Small intestine (tissue), 7 donors: Measurements from ENCODE around the gene GNAI3. TPM values are rescaled to one million over a fixed set of nuclear protein-coding genes. Genes with fewer than 3 reads are reported as not detected.
"Not testable (repeated sequence)": the region's sequence is repeated elsewhere in the genome, so short reads cannot be mapped to it uniquely, and the experiment has no call there.

Experiments
- DNase-seq, 2 donors: peaks; one replicate each; pipeline versions ENCODE4 v3.0.0 to v3.0.0-alpha.2; 2013
- FAIRE-seq: peaks from 2 replicates; lab custom pipeline; 2012; peaks lifted over from hg19 to GRCh38; lab: Jason Lieb, UNC
- H3K27ac ChIP-seq, 3 donors: one replicate each; pipeline ENCODE4 v1.5.1; 2013; ENCODE audit warnings: low read length in 2 of 3, mild to moderate bottlenecking in 2 of 3, control low read depth in 1 of 3, inconsistent platforms in 1 of 3, low read depth in 1 of 3, moderate library complexity in 1 of 3
- H3K27me3 ChIP-seq, 3 donors: one replicate each; pipeline ENCODE4 v1.6.1; 2013; ENCODE audit warnings: low read length in 3 of 3, inconsistent platforms in 1 of 3; ENCODE audit not compliant: control insufficient read depth in 3 of 3, insufficient read depth in 3 of 3
- H3K36me3 ChIP-seq, 3 donors: one replicate each; pipeline ENCODE4 v1.6.1; 2013; ENCODE audit warnings: low read length in 3 of 3, inconsistent platforms in 1 of 3, low read depth in 1 of 3, mild to moderate bottlenecking in 1 of 3, moderate library complexity in 1 of 3; ENCODE audit not compliant: control insufficient read depth in 3 of 3, insufficient read depth in 2 of 3
- H3K4me1 ChIP-seq, 3 donors: one replicate each; pipeline ENCODE4 v1.6.1; 2013; ENCODE audit warnings: low read length in 2 of 3, inconsistent platforms in 1 of 3, low read depth in 1 of 3, mild to moderate bottlenecking in 1 of 3, moderate library complexity in 1 of 3; ENCODE audit not compliant: control insufficient read depth in 3 of 3, insufficient read depth in 2 of 3
- H3K4me3 ChIP-seq, 3 donors: one replicate each; pipeline ENCODE4 v1.5.1; 2013; ENCODE audit warnings: low read length in 3 of 3, control low read depth in 1 of 3, inconsistent platforms in 1 of 3, low read depth in 1 of 3, mild to moderate bottlenecking in 1 of 3, moderate library complexity in 1 of 3
- H3K9me3 ChIP-seq, 2 donors: one replicate each; pipeline ENCODE4 v1.6.1; 2013; ENCODE audit warnings: low read depth in 1 of 2, low read length in 1 of 2; ENCODE audit not compliant: control insufficient read depth in 2 of 2, insufficient read depth in 1 of 2
- WGBS, 3 donors: extraction: QIAGEN DNeasy Blood & Tissue Kit; methylation state at CpG; one replicate each; pipeline ENCODE4 v1.1.7; 2013; 5-methylcytosine and 5-hydroxymethylcytosine counted together
- polyA plus RNA-seq, 4 donors: library from polyadenylated mRNA; stranded (reverse) in 3 of 4; unstranded in 1 of 4; fragments of 200-250 nt in 3 of 4; fragments of 120-200 nt in 1 of 4; gene quantifications; one replicate each; pipeline versions ENCODE4 v1.2.1 to v1.2.3, GENCODE V29; 2013
- donor health status: healthy with polysubstance abuse.
- donor health status: control.
- donor health status: control.
- donor health status: Bipolar disorder and iron deficiency.
- donor health status: healthy.

Gene GNAI3
- polyA plus RNA-seq, 4 donors: 3.0 to 7.4 (median 4.1) TPM

GRCh38 chr1:109660691-109661026 is 112.2 kb downstream of the GNAI3 start:
- not testable (repeated sequence) for H3K9me3 ChIP-seq, H3K27me3 ChIP-seq, H3K27ac ChIP-seq, DNase-seq, FAIRE-seq, H3K4me3 ChIP-seq
- Histone ChIP-seq H3K4me1 (peaks cover 0 to 16% (median 1%) of the 10 kb centered on the region in 3 donors), H3K36me3 (peaks cover 4 to 45% (median 7%) of the 10 kb centered on the region in 3 donors)
- WGBS, 3 donors: 60 to 91% (median 70%) methylated on average over 2 to 3 of the region's 4 CpGs

GRCh38 chr1:109661391-109661790 is 113.0 kb downstream of the GNAI3 start:
- WGBS, 3 donors: 72 to 86% (median 80%) methylated on average over 2 of the region's 2 CpGs
- H3K27ac ChIP-seq: no peak overlapping the region
- H3K27me3 ChIP-seq: no peaks in the 10 kb centered on the region
- H3K4me1 ChIP-seq: peaks cover 0 to 15% (median 1%) of the 10 kb centered on the region in 3 donors
- DNase-seq (no peak), FAIRE-seq (no peak)
- H3K36me3 ChIP-seq: peaks cover 4 to 45% (median 7%) of the 10 kb centered on the region in 3 donors
- no peaks in the 10 kb centered on the region for H3K9me3 ChIP-seq
- H3K4me3 ChIP-seq: no peak overlapping the region

DNA sequence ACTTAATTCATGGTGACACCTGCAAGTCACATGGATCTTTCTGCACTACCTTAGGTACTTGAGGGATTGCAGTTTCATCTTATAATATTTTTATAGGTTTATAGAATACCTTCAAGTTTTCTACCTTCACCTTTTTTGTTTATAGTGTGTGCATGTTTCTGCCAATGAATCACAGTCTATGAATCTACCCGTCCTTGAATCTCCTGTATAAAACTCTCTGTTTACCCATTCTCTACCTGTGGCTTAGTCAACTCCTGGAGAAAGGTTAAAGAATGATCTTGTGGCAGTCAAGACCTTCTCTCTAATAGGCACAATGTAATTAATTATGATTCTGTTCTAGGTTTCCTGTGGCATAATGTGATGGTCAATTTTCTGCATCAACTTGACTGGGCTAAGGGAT is 116.3 kb downstream of the GNAI3 start:
- Histone ChIP-seq H3K27ac (no peak overlapping the region), H3K4me3 (no peak overlapping the region), H3K36me3 (peaks cover under 1 to 27% (median 4%) of the 10 kb centered on the region in 3 donors), H3K4me1 (peaks cover 0 to 6% (median 2%) of the 10 kb centered on the region in 3 donors), H3K27me3 (no peaks in the 10 kb centered on the region), H3K9me3 (no peaks in the 10 kb centered on the region)
- DNase-seq (peak in 1 of 2 donors; percentile 0), FAIRE-seq (no peak)
- WGBS, 3 donors: 81 to 84% (median 84%) methylated on average over 1 of the region's 1 CpG

GRCh38 chr1:109667452-109668122 is 119.2 kb downstream of the GNAI3 start, which contains the start of gene GSTM2:
TSS of gene GSTM2 (plus strand) at chr1:109668057. CDS start at chr1:109668116, 59 bp downstream.
- Histone ChIP-seq H3K9me3 (no peaks in the 10 kb centered on the region), H3K4me1 (peaks cover 0 to 6% (median 2%) of the 10 kb centered on the region in 3 donors), H3K27ac (peak within 1 kb of the TSS in 1 of 3 donors; percentile 58), H3K36me3 (peaks cover 0 to 23% (median 0%) of the 10 kb centered on the region in 3 donors), H3K27me3 (no peaks in the 10 kb centered on the region), H3K4me3 (peak within 1 kb of the TSS in 2 of 3 donors; percentile 37 to 65)
- DNase-seq (peak; percentile 84 to 95), FAIRE-seq (no peak)
- 8 to 12% (median 11%) methylated on average over 22 of the region's 22 CpGs for WGBS, 3 donors

Other genes starting within 250 kb of the GNAI3 start
- gene MYBPHL, start 241.6 kb upstream of the GNAI3 start, polyA plus RNA-seq: 10 to 100 TPM in 1 of 4 donors, under 1 TPM in 1, not detected in 2; 0.16 to 24.1 TPM
- gene SORT1, start 150.7 kb upstream of the GNAI3 start, polyA plus RNA-seq: 10 to 100 TPM in 3 of 4 donors, 1 to 10 TPM in 1; 7.0 to 51.5 (median 23.6) TPM
- gene PSMA5, start 122.2 kb upstream of the GNAI3 start, polyA plus RNA-seq: 100 to 1,000 TPM in 3 of 4 donors, 10 to 100 TPM in 1; 99.3 to 113 (median 104) TPM
- under 1 TPM in 2 of 4 donors, not detected in 2; 0.65 to 0.67 TPM for gene SYPL2, start 82.1 kb upstream of the GNAI3 start, polyA plus RNA-seq
- gene ATXN7L2, start 64.7 kb upstream of the GNAI3 start, polyA plus RNA-seq: 1 to 10 TPM; 4.8 to 8.9 (median 6.2) TPM
- 1 to 10 TPM; 5.1 to 8.6 (median 7.2) TPM for gene CYB561D1, start 54.5 kb upstream of the GNAI3 start, polyA plus RNA-seq
- 1 to 10 TPM; 1.3 to 2.9 (median 2.2) TPM for gene AMIGO1, start 38.9 kb upstream of the GNAI3 start, polyA plus RNA-seq
- gene GPR61, start 8.7 kb upstream of the GNAI3 start, polyA plus RNA-seq: under 1 TPM in 2 of 4 donors, not detected in 2; 0.09 to 0.64 TPM
- under 1 TPM in 2 of 4 donors, not detected in 2; 0.04 to 0.28 TPM for gene GNAT2, start 71.0 kb downstream of the GNAI3 start, polyA plus RNA-seq
- gene AMPD2, start 71.2 kb downstream of the GNAI3 start, polyA plus RNA-seq: 10 to 100 TPM; 25.9 to 50.8 (median 35.2) TPM
- 100 to 1,000 TPM in 3 of 4 donors, 10 to 100 TPM in 1; 81.9 to 316 (median 206) TPM for gene GSTM4, start 107.5 kb downstream of the GNAI3 start, polyA plus RNA-seq
- 100 to 1,000 TPM in 1 of 4 donors, 10 to 100 TPM in 3; 29.4 to 170 (median 54.2) TPM for gene GSTM2, start 119.4 kb downstream of the GNAI3 start, polyA plus RNA-seq
- 100 to 1,000 TPM in 2 of 4 donors, 1 to 10 TPM in 1, under 1 TPM in 1; 0.97 to 175 (median 51.6) TPM for gene GSTM1, start 139.2 kb downstream of the GNAI3 start, polyA plus RNA-seq
- gene GSTM5, start 163.6 kb downstream of the GNAI3 start, polyA plus RNA-seq: 1 to 10 TPM in 3 of 4 donors, not detected in 1; 1.1 to 4.4 (median 3.0) TPM
- gene GSTM3, start 192.4 kb downstream of the GNAI3 start, polyA plus RNA-seq: 100 to 1,000 TPM in 2 of 4 donors, 10 to 100 TPM in 2; 71.6 to 169 (median 118) TPM
- 100 to 1,000 TPM; 167 to 736 (median 401) TPM for gene EPS8L3, start 215.3 kb downstream of the GNAI3 start, polyA plus RNA-seq